GM18873 (cell line): ENCODE measurements around the gene ZNF750.

ENCODE experiments used
- ATAC-seq: cut with Tn5 transposase; IDR thresholded peaks from one replicate; pipeline ENCODE4 v1.9.1; 2021; ENCODE audit warnings: mild to moderate bottlenecking, moderate library complexity, moderate number of reproducible peaks; ENCODE audit not compliant: unreplicated experiment, low FRiP score

ZNF750 gene

DNA sequence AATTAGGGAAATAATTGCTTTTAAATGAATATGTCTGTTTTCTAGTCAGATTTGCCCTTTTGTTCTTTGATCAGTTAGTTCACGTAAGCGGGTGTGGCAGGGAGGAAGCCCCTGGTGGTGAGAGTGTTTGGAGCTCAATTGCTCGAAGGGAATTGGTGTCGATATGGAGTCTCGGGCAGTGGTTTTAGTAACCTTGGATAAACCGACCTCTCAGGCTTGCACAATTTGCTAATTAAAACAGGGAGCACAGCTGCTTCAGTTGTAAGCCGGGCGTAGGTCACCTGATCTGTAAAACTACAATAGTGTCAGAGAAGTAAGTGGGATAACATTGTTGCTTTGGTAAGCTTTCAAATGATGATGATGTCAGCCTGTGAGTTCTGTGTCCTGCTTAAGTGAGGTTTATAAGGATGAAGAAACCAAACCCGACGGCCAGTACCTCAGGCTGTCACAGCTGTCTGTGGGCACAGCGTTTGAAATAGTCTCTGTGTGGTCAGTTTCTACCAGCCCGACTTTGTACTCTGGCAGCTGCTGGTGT lies 2.9 kb downstream of the ZNF750 start:
- no peak for ATAC-seq

GRCh38 chr17:82835766-82836512 lies 3.9 kb downstream of the ZNF750 start:
- no peak for ATAC-seq

- ATAC-seq: no peak
Observed at GRCh38 chr17:82835122-82835521, 4.7 kb downstream of the ZNF750 start.

DNA sequence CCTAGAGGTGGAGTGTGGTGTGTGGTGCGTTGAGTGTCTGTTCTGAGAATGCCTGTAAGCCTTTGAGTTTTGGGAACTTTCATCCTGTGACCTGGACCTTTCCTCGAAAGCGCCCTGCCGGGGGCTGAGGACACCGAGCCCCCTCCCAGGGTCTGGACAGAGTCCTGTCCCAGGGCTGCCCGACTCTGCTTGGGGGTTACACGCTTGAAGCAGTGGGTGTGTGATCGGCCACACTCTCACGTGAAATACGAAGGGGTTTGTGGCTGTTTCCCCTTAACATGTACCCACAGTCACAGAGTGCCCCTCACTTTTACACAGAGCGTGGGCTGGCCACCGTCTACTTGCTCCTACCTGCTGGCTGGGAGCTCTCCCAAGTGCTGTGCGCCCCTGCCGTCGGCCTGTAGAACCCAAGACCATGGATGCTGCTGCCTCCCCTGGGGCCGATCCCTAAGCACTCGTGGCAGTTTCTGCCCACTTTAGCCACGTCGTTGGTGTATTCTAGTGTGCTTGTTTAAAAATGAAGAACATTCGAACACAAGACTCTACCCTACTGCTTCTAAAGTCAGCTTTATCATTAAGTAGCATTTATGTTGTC lies 6.8 kb downstream of the ZNF750 start:
- no peak for ATAC-seq

- no peak for ATAC-seq
Observed at GRCh38 chr17:82832411-82832810, 7.4 kb downstream of the ZNF750 start.

- no peak for ATAC-seq
Observed at GRCh38 chr17:82831818-82832200, 8.0 kb downstream of the ZNF750 start.

- no peak for ATAC-seq
Observed at GRCh38 chr17:82831041-82831817, 8.6 kb downstream of the ZNF750 start.

DNA sequence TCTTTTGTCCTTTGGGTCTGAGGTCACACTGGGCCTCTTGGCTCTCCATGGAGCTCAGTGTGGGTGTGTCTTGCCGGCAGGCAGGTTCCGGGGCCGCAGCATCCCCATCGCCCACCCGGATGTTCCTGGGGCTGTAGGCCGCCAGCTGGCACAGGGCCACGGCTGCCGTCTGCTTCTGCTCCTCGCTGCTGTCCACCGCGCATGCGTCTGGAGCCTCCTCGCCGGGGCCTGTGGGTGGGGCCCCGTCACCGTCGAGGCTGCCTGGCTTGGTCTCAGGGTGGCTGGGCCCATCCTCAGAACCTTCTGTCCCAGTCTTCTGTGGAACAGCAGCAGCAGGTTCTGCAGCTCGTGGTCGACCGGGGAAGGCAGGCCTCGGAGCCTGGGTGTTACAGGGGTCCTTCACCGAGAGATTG lies 9.6 kb downstream of the ZNF750 start:
- ATAC-seq: no peak

- no peak for ATAC-seq
Observed at GRCh38 chr17:82828875-82829487, 10.8 kb downstream of the ZNF750 start.

DNA sequence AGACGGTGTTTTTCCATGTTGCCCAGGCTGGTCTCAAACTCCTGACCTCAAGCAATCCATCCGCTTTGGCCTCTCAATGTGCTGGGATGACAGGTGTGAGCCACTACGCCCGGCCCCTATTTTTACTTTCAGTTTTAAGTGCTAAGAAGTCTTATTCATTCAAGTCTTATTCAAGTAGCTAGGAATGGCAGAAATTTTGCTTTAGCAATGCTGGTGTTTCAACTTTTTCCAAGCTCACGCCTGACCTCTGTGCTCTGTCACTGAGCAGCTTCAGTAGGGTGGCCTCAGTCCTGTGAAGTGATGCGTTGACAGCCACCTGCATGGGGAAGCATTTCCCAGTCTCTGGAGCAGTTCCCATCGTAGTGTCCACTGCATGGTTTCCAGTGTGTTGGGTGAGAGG lies 12.9 kb downstream of the ZNF750 start:
- no peak for ATAC-seq

DNA sequence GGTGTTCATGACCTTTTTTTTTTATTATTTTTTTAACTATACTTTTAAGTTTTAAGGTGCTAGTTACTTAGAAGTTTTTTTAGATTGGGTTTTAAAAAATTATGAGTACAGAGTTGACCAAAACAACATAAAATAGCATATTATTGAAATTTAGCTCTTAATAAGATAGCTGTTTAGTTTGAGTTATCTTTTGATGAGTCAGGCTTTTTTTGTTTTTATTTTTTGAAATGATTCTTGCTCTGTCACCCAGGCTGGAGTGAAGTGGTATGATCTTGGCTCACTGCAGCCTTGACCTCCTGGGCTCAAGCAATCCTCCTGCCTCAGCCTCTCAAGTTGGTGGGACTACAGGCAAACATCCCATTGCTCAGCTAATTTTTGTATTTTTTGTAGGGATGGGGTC lies 13.6 kb downstream of the ZNF750 start:
- no peak for ATAC-seq

DNA sequence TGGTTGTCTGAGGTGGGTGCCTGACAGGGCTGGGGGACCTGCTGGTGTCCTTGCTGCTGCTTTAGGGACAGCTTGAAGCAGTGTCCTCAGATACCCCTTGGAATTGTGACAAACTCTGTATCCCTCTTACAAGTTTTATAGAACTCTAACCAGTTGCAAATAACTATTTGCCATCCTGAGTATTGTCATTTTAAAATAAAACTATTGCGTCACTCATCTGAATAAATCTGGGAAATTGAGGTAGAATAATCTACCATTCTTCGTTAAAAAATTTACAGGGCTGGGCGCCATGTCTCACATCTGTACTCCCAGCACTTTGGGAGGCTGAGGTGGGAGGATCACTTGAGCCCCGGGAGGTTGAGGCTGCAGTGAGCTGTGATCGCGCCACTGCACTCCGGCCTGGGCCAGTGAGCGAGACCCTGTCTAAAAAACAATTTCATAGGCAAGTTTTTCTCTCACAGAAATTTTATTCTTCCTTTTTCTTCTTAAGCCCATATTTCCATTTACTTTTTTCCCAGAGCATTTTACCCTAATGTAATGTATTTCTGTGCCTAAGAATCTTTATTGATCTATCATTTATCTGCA lies 14.2 kb downstream of the ZNF750 start:
- ATAC-seq: no peak

GRCh38 chr17:82823004-82823403 lies 16.8 kb downstream of the ZNF750 start:
- no peak for ATAC-seq

- ATAC-seq: no peak
Observed at GRCh38 chr17:82822281-82822680, 17.5 kb downstream of the ZNF750 start.

GRCh38 chr17:82821554-82821953 lies 18.3 kb downstream of the ZNF750 start:
- ATAC-seq: no peak

GRCh38 chr17:82820278-82821251 lies 19.3 kb downstream of the ZNF750 start:
- ATAC-seq: no peak

- no peak for ATAC-seq
Observed at GRCh38 chr17:82817947-82818346, 21.9 kb downstream of the ZNF750 start.

GRCh38 chr17:82816358-82816757 lies 23.5 kb downstream of the ZNF750 start:
- no peak for ATAC-seq

DNA sequence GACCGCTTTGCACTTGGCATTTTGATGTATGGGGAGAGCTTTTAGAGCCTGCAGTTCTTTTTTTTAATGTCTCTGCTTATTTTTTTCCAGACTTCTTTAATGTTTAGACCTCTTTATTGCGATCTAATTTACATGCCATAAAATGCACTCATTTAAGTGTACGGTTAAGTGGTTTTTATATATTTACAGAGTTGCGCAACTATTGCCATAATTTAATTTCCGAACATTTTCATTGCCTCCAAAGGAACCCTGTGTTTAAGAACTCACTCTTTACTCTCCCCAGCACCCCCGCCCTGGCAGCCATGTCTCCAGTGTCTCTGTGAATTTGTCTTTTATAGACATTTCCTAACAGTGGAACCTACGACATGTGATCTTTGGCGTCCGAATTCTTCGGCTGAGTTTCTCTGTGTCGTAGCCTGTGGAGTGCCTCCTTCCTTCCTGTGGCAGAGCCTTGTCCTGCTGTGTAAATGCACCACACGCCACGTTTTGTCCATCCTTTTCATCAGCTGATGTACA lies 24.0 kb downstream of the ZNF750 start:
- no peak for ATAC-seq
